Prostate gland (tissue), 2 donors: ENCODE measurements around the gene YTHDF1. TPM values are rescaled to one million over a fixed set of nuclear protein-coding genes. Genes with fewer than 3 reads are reported as not detected.

Source experiments
- DNase-seq: peaks from one replicate; pipeline ENCODE4 v3.0.0-alpha.2; 2019; ENCODE audit warnings: low spot score
- H3K27ac ChIP-seq, 2 donors: fragments of 200-600 bp; sonication (generic); 2 replicates each; pipeline ENCODE4 v1.5.1; 2017 to 2019
- H3K27me3 ChIP-seq: fragments of 200-600 bp; sonication (generic); replicated peaks from 2 replicates; pipeline ENCODE4 v1.5.1; 2019; ENCODE audit not compliant: insufficient read depth
- H3K36me3 ChIP-seq, 2 donors: fragments of 200-600 bp; sonication (generic); 1 replicate in 1 of 2; 2 replicates in 1 of 2; pipeline versions ENCODE4 v1.5.1 to v1.8.1; 2017 to 2019
- H3K4me1 ChIP-seq: fragments of 200-600 bp; sonication (generic); replicated peaks from 2 replicates; pipeline ENCODE4 v1.5.1; 2019
- H3K4me3 ChIP-seq, 2 donors: fragments of 200-600 bp; sonication (generic); 2 replicates each; pipeline ENCODE4 v1.5.1; 2017 to 2019
- H3K9me3 ChIP-seq: fragments of 200-600 bp; sonication (generic); 2 replicates; pipeline ENCODE4 v1.5.1; 2017
- POLR2A ChIP-seq: fragments of 450-650 bp; IDR thresholded peaks from one replicate; pipeline ENCODE4 v1.6.1; 2016; ENCODE audit warnings: antibody characterized with exemption, mild to moderate bottlenecking
- POLR2AphosphoS5 ChIP-seq: sonication (generic); formaldehyde crosslinking; IDR thresholded peaks from one replicate; pipeline ENCODE4 v1.6.1; 2017; ENCODE audit warnings: antibody characterized with exemption
- WGBS: methylation state at CpG from one replicate; pipeline ENCODE4 v1.1.5; 2018; 5-methylcytosine and 5-hydroxymethylcytosine counted together
- intact Hi-C: fragments of 100-400 bp; cut with DNase I; formaldehyde crosslinking; loops from one replicate; pipeline ENCODE4 v1.14.2; 2022
- total RNA-seq, 2 donors: library from RNA; depleted of rRNA; stranded (reverse); fragments of >200 nt; gene quantifications; one replicate each; pipeline ENCODE4 v1.1.0, GENCODE V29; 2016
- TF ChIP-seq, protein P1 (sequence below), 4 experiments: fragments of 200-600 bp in 2 of 4; fragments of 450-650 bp in 2 of 4; sonication (generic) in 2 of 4; IDR thresholded peaks; 1 replicate in 3 of 4; 2 replicates in 1 of 4; pipeline ENCODE4 v1.5.1; 2016 to 2019; ENCODE audit warnings: antibody characterized with exemption in 4 of 4, mild to moderate bottlenecking in 2 of 4, moderate library complexity in 2 of 4

YTHDF1 gene
- total RNA-seq, 2 donors from 2014 or later, result 28.8 to 46.0 TPM

DNA sequence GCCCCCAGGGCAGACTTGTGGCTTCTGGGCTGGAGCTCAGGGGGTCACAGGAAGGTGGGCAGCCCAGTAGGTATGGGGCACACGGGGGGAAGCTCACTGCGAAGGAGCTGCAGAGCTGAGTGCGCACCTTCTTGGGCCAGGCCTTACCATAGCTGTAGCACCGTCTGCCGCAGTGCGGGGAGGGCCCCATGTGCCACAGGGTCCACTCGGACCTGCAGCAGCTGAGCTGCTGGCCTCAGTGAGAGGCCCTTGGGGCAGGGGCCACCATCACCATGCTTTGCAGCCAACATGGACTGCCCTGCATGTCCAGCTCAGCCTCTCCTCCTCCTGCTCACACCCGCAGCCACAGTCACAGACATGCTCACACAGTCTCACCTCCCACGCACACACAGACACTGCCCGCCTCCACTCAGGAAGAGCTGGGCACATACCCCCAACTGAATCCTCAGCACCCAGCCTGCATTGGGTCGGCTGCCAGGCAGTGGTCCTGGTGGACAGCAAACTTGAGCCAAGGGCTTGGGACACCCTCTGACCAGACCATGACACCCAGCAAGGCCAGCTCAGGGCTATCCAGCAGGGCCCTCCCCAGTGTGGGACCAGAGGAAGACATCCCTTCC, 35.3 kb downstream of the YTHDF1 start:
- Histone ChIP-seq H3K9me3 (no peaks in the 10 kb centered on the region), H3K36me3 (no peaks in the 10 kb centered on the region), H3K27ac (no peak overlapping the region), H3K4me1 (peaks cover 8% of the 10 kb centered on the region), H3K4me3 (no peak overlapping the region), H3K27me3 (peaks cover 55% of the 10 kb centered on the region)
- no peak for DNase-seq
- TF ChIP-seq POLR2A, result no peak
- no peak for TF ChIP-seq POLR2AphosphoS5
- TF ChIP-seq, protein P1, sequence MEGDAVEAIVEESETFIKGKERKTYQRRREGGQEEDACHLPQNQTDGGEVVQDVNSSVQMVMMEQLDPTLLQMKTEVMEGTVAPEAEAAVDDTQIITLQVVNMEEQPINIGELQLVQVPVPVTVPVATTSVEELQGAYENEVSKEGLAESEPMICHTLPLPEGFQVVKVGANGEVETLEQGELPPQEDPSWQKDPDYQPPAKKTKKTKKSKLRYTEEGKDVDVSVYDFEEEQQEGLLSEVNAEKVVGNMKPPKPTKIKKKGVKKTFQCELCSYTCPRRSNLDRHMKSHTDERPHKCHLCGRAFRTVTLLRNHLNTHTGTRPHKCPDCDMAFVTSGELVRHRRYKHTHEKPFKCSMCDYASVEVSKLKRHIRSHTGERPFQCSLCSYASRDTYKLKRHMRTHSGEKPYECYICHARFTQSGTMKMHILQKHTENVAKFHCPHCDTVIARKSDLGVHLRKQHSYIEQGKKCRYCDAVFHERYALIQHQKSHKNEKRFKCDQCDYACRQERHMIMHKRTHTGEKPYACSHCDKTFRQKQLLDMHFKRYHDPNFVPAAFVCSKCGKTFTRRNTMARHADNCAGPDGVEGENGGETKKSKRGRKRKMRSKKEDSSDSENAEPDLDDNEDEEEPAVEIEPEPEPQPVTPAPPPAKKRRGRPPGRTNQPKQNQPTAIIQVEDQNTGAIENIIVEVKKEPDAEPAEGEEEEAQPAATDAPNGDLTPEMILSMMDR (IDR thresholded peaks at IDR 0.05), result no peak
- 84% methylated on average over 9 of the region's 11 CpGs for WGBS
- intact Hi-C loops, result no loop called here

DNA sequence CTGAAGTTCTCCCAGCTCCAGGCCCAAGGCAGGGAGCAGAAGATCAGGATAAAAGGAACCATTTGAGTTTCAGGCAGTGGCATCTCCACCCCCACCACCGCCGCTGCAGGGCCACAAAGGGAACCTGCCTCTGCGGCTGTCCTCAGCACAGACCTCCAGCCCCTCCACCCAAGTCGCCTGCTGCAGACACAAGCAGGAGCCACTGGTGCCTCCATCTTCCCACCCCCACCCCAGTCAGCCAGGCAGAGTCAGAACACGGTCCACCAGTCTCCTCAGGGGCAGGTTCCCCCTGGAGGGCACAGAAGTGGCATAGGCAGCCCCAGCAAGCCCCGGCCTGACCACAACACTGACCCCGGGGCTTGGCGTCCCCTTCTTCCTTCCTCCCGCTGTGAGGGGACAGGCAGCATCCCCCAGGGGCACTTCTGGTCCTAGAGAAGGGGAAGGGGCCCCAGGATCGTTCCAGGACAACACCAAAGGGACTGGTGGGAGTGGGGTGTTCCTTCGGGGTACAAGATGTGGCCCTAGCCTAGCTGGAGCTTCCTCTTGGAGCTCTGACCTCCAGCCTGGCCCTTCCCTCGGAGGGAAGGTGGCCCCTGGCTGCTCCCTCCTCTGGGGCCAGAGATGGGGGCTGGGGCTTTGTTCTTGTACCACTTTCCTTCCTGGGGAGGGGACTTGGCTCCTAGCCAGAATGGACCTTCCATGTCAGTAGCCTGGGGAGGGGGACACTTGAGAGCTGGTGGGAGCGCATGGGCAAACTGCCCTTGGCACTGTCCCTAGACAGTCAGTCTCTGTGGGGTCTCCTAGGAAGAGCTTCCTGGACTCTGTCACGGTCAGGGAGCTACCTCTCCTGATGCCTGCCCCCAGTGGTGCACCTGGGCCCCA, 36.0 kb downstream of the YTHDF1 start:
- 35% methylated on average over 14 of the region's 14 CpGs for WGBS
- TF ChIP-seq, protein P1 (IDR thresholded peaks at IDR 0.05), result no peak
- TF ChIP-seq POLR2AphosphoS5 (no peak), POLR2A (no peak)
- Histone ChIP-seq H3K4me3 (no peak overlapping the region), H3K27me3 (peaks cover 62% of the 10 kb centered on the region), H3K36me3 (no peaks in the 10 kb centered on the region), H3K4me1 (peaks cover 8% of the 10 kb centered on the region), H3K9me3 (no peaks in the 10 kb centered on the region), H3K27ac (no peak overlapping the region)
- DNase-seq, result no peak
- intact Hi-C loops, result loop anchor here (5.0 kb wide), 1 partner anchor 123 kb away; no protein-coding TSS in a partner anchor

GRCh38 chr20:63178889-63179686, 36.8 kb downstream of the YTHDF1 start:
- TF ChIP-seq, protein P1 (IDR thresholded peaks at IDR 0.05), result peak; percentile 10 to 47 (median 41)
- no peak for TF ChIP-seq POLR2AphosphoS5
- TF ChIP-seq POLR2A, result no peak
- intact Hi-C loops, result loop anchor here (5.0 kb wide), 1 partner anchor 122 kb away; no protein-coding TSS in a partner anchor
- DNase-seq, result no peak
- H3K36me3 ChIP-seq, result no peaks in the 10 kb centered on the region
- peaks cover 8% of the 10 kb centered on the region for H3K4me1 ChIP-seq
- H3K27me3 ChIP-seq, result peaks cover 71% of the 10 kb centered on the region
- no peak overlapping the region for H3K27ac ChIP-seq
- no peaks in the 10 kb centered on the region for H3K9me3 ChIP-seq
- peak overlapping the region in 1 of 2 donors; percentile 17 for H3K4me3 ChIP-seq
- WGBS, result 1% methylated on average over 41 of the region's 74 CpGs

GRCh38 chr20:63178446-63178820, 37.5 kb downstream of the YTHDF1 start:
- DNase-seq, result no peak
- Histone ChIP-seq H3K4me3 (peak overlapping the region in 1 of 2 donors; percentile 7), H3K36me3 (no peaks in the 10 kb centered on the region), H3K27ac (no peak overlapping the region), H3K27me3 (peaks cover 77% of the 10 kb centered on the region), H3K9me3 (no peaks in the 10 kb centered on the region), H3K4me1 (peaks cover 8% of the 10 kb centered on the region)
- intact Hi-C loops, result loop anchor here (5.0 kb wide), 1 partner anchor 121 kb away; no protein-coding TSS in a partner anchor
- TF ChIP-seq, protein P1 (IDR thresholded peaks at IDR 0.05), result no peak
- TF ChIP-seq POLR2A, result no peak
- no peak for TF ChIP-seq POLR2AphosphoS5
- under 1% methylated on average over 40 of the region's 49 CpGs for WGBS
